Natural killer cell (primary cell): Measurements from ENCODE around the gene SLC49A3. TPM values are rescaled to one million over a fixed set of nuclear protein-coding genes. Genes with fewer than 3 reads are reported as not detected.

Experiments used
- ATAC-seq, 3 donors: fragments of 150-1000 bp in 2 of 3; fragments of 200-7000 bp in 1 of 3; cut with Tn5 transposase; 1 replicate in 1 of 3; 2 replicates in 2 of 3; pipeline ENCODE4 v1.10.0; 2021; ENCODE audit warnings: mild to moderate bottlenecking in 2 of 3, moderate library complexity in 2 of 3
- DNase-seq, 2 donors: peaks; one replicate each; pipeline versions ENCODE4 v3.0.0 to v3.0.0-alpha.2; 2013 to 2021; ENCODE audit warnings: mixed read lengths in 1 of 2
- H3K27ac ChIP-seq: one replicate; pipeline ENCODE4 v1.5.1; 2013; ENCODE audit warnings: mild to moderate bottlenecking, low read length
- H3K27me3 ChIP-seq: one replicate; pipeline ENCODE4 v1.6.1; 2013; ENCODE audit warnings: low read length; ENCODE audit not compliant: control insufficient read depth, insufficient read depth
- H3K36me3 ChIP-seq: one replicate; pipeline ENCODE4 v1.6.1; 2013; ENCODE audit warnings: low read length; ENCODE audit not compliant: control insufficient read depth, insufficient read depth
- H3K4me1 ChIP-seq: one replicate; pipeline ENCODE4 v1.6.1; 2013; ENCODE audit warnings: low read length; ENCODE audit not compliant: control insufficient read depth, insufficient read depth
- H3K4me3 ChIP-seq: one replicate; pipeline ENCODE4 v1.5.1; 2013; ENCODE audit warnings: low read length
- H3K9me3 ChIP-seq: one replicate; pipeline ENCODE4 v1.6.1; 2013; ENCODE audit warnings: low read length; ENCODE audit not compliant: control insufficient read depth, insufficient read depth
- H3K27ac Mint-ChIP-seq, 2 donors: one replicate each; pipeline ENCODE4 v1.8.0; 2022; ENCODE audit warnings: mild to moderate bottlenecking in 2 of 2, mixed read lengths in 2 of 2, moderate library complexity in 1 of 2
- H3K27me3 Mint-ChIP-seq, 2 donors: one replicate each; pipeline ENCODE4 v1.8.0; 2022; ENCODE audit warnings: low read depth in 2 of 2, mixed read lengths in 2 of 2
- H3K36me3 Mint-ChIP-seq: one replicate; pipeline ENCODE4 v1.8.0; 2022; ENCODE audit warnings: mixed read lengths
- H3K4me1 Mint-ChIP-seq, 2 donors: one replicate each; pipeline ENCODE4 v1.8.0; 2022; ENCODE audit warnings: mixed read lengths in 2 of 2
- H3K4me3 Mint-ChIP-seq: one replicate; pipeline ENCODE4 v1.8.0; 2022; ENCODE audit warnings: mild to moderate bottlenecking, moderate library complexity, mixed read lengths
- H3K9me3 Mint-ChIP-seq, 2 donors: one replicate each; pipeline ENCODE4 v1.8.0; 2022; ENCODE audit warnings: mixed read lengths in 2 of 2
- CTCF ChIP-seq: fragments of 200-600 bp; IDR thresholded peaks from one replicate; pipeline ENCODE4 v1.8.0; 2022; ENCODE audit warnings: antibody characterized with exemption
- WGBS: methylation state at CpG from one replicate; pipeline ENCODE4 v1.1.7; 2013; ENCODE audit warnings: missing lambda C conversion rate; ENCODE audit not compliant: insufficient coverage; 5-methylcytosine and 5-hydroxymethylcytosine counted together
- intact Hi-C: fragments of 100-400 bp; cut with micrococcal nuclease; formaldehyde crosslinking; loops from one replicate; pipeline ENCODE4 v1.14.2; 2022
- total RNA-seq, 4 donors: library from RNA; stranded (reverse); fragments of 120-200 nt in 1 of 4; gene quantifications; one replicate each; pipeline versions ENCODE4 v1.2.3 to v1.2.4, GENCODE V29; 2013 to 2022

Gene SLC49A3
- total RNA-seq, 3 donors from 2014 or later (not counting 1 experiment from before 2014, with no cell fraction given) = 10.0 to 14.9 (median 10.4) TPM

- no peak for DNase-seq
- TF ChIP-seq CTCF = no peak
- Mint-ChIP-seq H3K4me1 (peaks cover 9 to 30% of the 10 kb centered on the region in 2 donors), H3K9me3 (no peaks in the 10 kb centered on the region), H3K27me3 (no peaks in the 10 kb centered on the region), H3K4me3 (peak overlapping the region; percentile 87), H3K27ac (peak overlapping the region in 1 of 2 donors; percentile 91), H3K36me3 (no peaks in the 10 kb centered on the region)
- WGBS = 96% methylated on average over 46 of the region's 46 CpGs
- H3K4me3 ChIP-seq = no peak overlapping the region
- H3K27me3 ChIP-seq = no peaks in the 10 kb centered on the region
- no peaks in the 10 kb centered on the region for H3K36me3 ChIP-seq
- intact Hi-C loops = loop anchor here (2.0 kb wide), 1 partner anchor 24 kb away; no protein-coding TSS in a partner anchor
- ATAC-seq = no peak
- H3K9me3 ChIP-seq = no peaks in the 10 kb centered on the region
- peaks cover 39% of the 10 kb centered on the region for H3K4me1 ChIP-seq
- H3K27ac ChIP-seq = no peak overlapping the region
These were observed 15.4 kb upstream of the SLC49A3 start for GRCh38 chr4:704198-704891.

- no peaks in the 10 kb centered on the region for H3K27me3 ChIP-seq
- WGBS = 92% methylated on average over 10 of the region's 10 CpGs
- no peaks in the 10 kb centered on the region for H3K9me3 ChIP-seq
- ATAC-seq (no peak), DNase-seq (no peak)
- Mint-ChIP-seq H3K27ac (no peak overlapping the region), H3K27me3 (no peaks in the 10 kb centered on the region), H3K36me3 (no peaks in the 10 kb centered on the region), H3K9me3 (no peaks in the 10 kb centered on the region), H3K4me1 (peaks cover 7 to 29% of the 10 kb centered on the region in 2 donors), H3K4me3 (no peak overlapping the region)
- no peak overlapping the region for H3K27ac ChIP-seq
- intact Hi-C loops = loop anchor here (2.0 kb wide), 1 partner anchor 23 kb away; no protein-coding TSS in a partner anchor
- H3K36me3 ChIP-seq = no peaks in the 10 kb centered on the region
- peaks cover 46% of the 10 kb centered on the region for H3K4me1 ChIP-seq
- H3K4me3 ChIP-seq = no peak overlapping the region
- no peak for TF ChIP-seq CTCF
These were observed 14.6 kb upstream of the SLC49A3 start for GRCh38 chr4:703336-704197.

- H3K27ac ChIP-seq = no peak overlapping the region
- Mint-ChIP-seq H3K27ac (no peak overlapping the region), H3K4me1 (peaks cover 7 to 26% of the 10 kb centered on the region in 2 donors), H3K36me3 (no peaks in the 10 kb centered on the region), H3K4me3 (no peak overlapping the region), H3K9me3 (no peaks in the 10 kb centered on the region), H3K27me3 (no peaks in the 10 kb centered on the region)
- 89% methylated on average over 7 of the region's 7 CpGs for WGBS
- no peak for DNase-seq
- no peak for TF ChIP-seq CTCF
- no peak overlapping the region for H3K4me3 ChIP-seq
- H3K4me1 ChIP-seq = peaks cover 38% of the 10 kb centered on the region
- intact Hi-C loops = no loop called here
- no peaks in the 10 kb centered on the region for H3K27me3 ChIP-seq
- H3K9me3 ChIP-seq = no peaks in the 10 kb centered on the region
- no peaks in the 10 kb centered on the region for H3K36me3 ChIP-seq
- ATAC-seq = no peak
These were observed 13.7 kb upstream of the SLC49A3 start for GRCh38 chr4:702618-703048.
